NCI-H226 (cell line): Measurements from ENCODE around the gene RAD51B.
"Not testable (repeated sequence)": the region's sequence is repeated elsewhere in the genome, so short reads cannot be mapped to it uniquely, and the experiment has no call there.

Experiments
- DNase-seq: peaks from one replicate; pipeline ENCODE4 v3.0.0-alpha.2; 2015

The RAD51B gene

GRCh38 chr14:68285421-68286179, 466.0 kb downstream of the RAD51B start:
- peak; percentile 12 for DNase-seq

- DNase-seq, result peak; percentile 12
Measured at GRCh38 chr14:68286667-68287066, 467.1 kb downstream of the RAD51B start.

GRCh38 chr14:68289452-68289851, 469.9 kb downstream of the RAD51B start:
- not testable (repeated sequence) for DNase-seq

DNA sequence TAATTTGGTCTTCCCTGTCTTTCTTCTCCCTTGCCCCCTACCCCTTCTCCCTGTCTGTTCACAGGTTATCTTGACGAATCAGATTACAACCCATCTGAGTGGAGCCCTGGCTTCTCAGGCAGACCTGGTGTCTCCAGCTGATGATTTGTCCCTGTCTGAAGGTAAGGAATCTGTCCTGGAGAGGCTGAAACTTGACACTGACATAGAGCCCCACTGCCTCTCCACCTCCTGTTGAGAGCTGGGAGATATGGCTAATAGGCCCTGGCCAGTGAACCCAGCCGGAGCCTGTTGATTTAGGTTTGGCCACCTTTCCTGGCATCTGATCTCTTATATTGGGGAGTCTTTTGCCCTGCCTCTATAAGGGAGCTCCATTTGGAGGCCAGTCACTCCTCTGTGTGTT, 472.2 kb downstream of the RAD51B start:
- DNase-seq, result no peak

GRCh38 chr14:68292441-68293215, 473.0 kb downstream of the RAD51B start:
- DNase-seq, result no peak

- DNase-seq, result no peak
Measured at GRCh38 chr14:68293404-68293803, 473.8 kb downstream of the RAD51B start.

GRCh38 chr14:68295316-68295816, 475.8 kb downstream of the RAD51B start:
- no peak for DNase-seq

DNA sequence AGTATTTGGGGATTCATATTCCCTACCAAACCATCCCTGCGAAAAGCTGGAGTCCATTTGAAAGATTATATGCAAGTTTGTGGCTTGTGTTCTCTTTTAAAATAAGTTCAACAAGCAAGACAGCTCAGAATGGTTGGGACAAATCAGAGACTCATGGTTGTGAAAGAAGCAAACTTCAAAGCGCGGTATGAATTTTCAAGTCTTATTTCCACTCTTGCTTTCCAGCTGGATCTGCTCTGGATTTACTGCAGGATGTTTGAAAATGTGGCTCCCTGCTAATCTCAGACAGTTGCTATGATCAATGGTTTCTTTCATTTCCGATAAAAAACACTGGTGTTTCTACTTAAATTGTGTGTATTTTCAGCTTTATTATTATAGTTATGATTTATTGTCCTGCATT, 477.5 kb downstream of the RAD51B start:
- DNase-seq, result no peak

DNA sequence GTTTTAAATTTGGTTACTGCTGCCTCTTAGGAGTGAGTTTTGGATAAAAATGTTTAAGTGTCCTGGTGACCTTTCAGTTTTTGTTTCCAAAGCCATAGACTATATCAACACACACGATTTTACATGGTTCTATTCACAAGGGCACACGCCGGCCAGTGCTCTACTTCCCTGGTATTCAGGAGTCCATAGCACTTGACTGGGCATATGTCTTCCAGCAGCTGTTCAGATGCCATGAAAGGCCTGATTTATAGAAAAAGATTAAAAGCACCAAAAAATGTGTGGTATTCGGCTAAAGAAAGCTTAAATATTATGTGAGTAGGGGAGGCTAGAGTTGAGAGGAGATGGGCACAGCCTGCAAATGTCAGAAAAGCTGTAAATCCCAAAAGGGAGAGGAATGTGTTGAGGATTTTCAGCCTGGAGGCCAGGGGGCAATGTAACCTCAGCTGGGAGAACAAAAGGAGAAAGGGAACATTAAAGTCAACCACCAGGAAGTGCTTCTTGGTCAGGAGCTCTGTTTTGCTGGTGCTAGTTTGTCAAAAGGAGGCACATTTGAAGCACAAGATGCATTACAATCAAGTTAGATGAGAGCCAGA, 478.4 kb downstream of the RAD51B start:
- no peak for DNase-seq

DNA sequence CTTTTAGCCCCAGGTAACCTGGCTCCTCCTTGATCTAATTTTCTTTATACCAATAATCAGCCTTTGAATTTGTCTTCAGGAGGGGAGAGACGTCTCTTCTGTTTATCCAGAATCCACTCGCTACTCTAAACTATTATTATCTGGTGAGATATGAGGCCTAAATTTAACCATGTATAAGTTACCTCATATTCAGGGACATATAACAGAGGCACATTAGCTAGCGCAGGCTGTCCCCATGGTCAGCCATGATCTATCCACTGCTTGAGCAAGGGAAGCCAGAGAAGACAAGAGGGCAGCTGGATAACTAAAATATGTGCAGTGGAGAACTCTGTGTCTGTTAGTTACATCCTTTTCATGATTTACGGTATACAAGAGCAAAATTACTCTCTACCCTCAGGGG, 481.0 kb downstream of the RAD51B start:
- no peak for DNase-seq

GRCh38 chr14:68301219-68301618, 481.6 kb downstream of the RAD51B start:
- no peak for DNase-seq

DNA sequence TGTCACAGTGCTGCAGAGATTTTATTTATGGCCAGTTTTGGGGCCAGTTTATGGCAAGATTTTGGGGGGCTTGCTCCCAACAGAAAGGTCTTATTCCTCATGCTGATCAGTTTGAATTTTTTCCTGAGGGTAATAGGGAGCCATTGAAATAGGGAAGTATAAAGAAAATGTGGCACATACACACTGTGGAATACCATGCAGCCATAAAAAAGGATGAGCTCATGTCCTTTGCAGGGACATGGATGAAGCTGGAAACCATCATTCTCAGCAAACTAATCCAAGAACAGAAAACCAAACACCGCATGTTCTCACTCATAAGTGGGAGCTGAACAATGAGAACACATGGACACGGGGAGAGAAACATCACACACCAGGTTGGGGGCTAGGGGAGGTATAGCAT, 483.4 kb downstream of the RAD51B start:
- DNase-seq, result not testable (repeated sequence)

GRCh38 chr14:68305738-68306137, 486.2 kb downstream of the RAD51B start:
- DNase-seq, result no peak

DNA sequence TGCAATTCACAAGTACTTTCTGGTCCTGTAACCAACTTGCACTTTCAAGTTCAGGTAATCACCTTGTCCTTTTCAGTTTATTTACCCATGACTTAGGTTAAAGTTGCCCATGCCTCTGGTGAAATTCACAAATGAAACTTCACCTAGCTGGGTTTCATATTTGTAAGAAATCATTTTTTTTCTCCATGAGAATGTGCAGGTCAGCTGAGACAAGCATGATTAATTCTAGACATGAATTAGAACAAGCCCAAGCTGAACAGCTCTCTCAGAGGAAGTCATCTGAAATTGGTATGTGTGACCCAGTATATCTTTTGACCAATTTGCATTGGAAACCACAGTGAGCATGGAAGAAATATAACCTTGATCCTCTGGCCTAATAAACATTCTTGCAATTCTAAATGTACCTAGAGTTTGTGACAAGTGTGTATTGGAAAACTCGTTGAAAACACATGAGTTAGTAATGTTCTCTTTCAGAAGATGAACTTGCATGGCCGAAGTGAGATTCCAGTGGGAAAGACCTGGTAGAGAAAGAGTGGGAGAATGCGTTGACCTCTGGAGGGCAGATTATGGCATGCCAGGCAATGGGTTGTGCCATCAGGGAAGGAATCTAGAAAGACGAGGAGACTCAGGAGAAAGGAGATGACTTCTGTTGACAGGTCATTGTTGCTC, 486.8 kb downstream of the RAD51B start:
- DNase-seq, result no peak

- no peak for DNase-seq
Measured at GRCh38 chr14:68306934-68307789, 487.6 kb downstream of the RAD51B start.

DNA sequence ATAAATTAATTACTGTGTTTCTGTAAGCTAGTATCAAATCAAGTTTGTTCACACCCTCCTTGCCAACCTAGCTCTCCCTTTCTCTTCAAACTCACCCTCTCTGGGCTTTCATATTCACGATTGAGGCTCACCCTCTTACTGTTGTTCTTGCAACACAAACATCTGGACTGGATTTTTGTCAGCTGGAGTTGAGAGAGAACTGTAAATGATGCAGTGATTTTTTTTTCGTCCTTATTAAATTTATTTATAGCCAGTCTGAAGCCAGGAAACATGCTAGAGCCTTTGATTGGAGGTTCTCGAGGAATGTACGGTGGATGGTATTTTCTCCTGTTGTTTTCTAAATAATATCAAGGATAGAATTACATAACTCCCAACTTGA, 488.2 kb downstream of the RAD51B start:
- DNase-seq, result no peak

GRCh38 chr14:68308726-68309520, 489.3 kb downstream of the RAD51B start:
- DNase-seq, result no peak

DNA sequence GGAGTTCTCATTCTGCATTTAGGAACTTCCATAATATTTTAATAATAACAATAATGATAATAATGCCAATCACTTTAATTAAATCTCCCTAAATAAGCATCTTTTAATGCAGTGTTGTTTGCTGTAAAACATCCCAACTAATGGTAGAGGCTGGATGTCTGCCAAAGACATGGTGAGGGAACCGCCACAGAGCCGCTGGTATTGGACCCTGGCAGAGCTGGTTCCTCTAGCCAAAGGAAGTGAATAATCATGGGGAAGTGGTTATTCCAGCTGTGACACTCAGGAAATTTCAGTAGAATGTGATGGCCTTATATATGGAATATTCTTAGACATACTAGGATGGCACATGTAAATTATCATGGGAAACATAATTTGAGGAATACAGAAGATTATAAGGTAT, 490.0 kb downstream of the RAD51B start:
- no peak for DNase-seq

DNA sequence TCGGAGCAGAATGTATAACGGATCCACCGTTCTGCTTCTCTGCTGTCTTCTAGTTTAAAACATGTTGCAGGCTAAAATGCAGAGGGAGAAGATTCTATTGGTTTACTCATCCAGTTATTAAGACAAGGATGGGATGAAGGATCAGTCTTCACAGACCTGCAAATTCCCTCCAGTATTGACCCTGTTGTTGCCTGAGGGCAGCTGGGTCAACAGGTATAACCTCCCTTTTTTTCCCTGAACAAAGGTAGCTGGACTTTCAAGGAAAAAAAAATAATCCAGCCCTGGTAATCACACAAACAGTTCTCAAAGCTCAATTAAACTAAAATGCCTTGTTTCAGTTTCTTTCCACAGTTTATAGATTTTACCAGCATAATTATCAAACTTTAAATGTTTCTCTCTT, 492.7 kb downstream of the RAD51B start:
- DNase-seq, result no peak

- no peak for DNase-seq
Measured at GRCh38 chr14:68312884-68313610, 493.5 kb downstream of the RAD51B start.

DNA sequence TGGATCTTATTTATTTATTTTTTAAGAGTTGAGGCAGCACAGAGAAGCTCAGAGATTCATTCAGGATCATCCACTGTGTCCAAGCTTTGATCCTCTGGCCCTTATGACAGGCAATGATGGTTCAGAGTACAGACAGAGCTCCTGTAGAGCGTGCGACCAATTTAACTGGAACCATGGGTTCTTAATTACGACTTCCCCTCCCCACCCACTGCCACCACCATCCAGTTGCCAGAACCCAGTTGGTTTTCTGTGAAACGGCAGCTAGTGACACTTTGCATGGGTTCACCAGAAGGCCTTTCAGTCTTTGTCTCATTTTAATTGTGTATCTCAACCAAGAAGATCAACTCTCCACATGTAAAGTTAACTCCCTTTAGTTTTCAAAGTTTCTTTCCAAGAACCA, 495.1 kb downstream of the RAD51B start:
- DNase-seq, result no peak
